ENCODE data around the gene ADGRG7. TPM values are rescaled to one million over a fixed set of nuclear protein-coding genes. Genes with fewer than 3 reads are reported as not detected.
"Not testable (repeated sequence)": the region's sequence is repeated elsewhere in the genome, so short reads cannot be mapped to it uniquely, and the experiment has no call there.

The ADGRG7 gene
- not detected for total RNA-seq
- long read RNA-seq = 0 reads

GRCh38 chr3:100609305-100609704 is at the start of gene ADGRG7:
Gene ADGRG7 (plus strand): TSS chr3:100609601. CDS start chr3:100609857, 256 bp downstream.
- ATAC-seq = no peak
- no peak for DNase-seq
- intact Hi-C loops (cut with micrococcal nuclease) = no loop called here

- DNase-seq (no peak), ATAC-seq (no peak)
- intact Hi-C loops (cut with micrococcal nuclease) = no loop called here
Observed at GRCh38 chr3:100560426-100560825, 49.0 kb upstream of the ADGRG7 start.

- intact Hi-C loops (cut with micrococcal nuclease) = no loop called here
- ATAC-seq = no peak
- no peak for DNase-seq
Observed at GRCh38 chr3:100561459-100562158, 47.8 kb upstream of the ADGRG7 start.

GRCh38 chr3:100562224-100562857 is 47.1 kb upstream of the ADGRG7 start:
- no peak for ATAC-seq
- DNase-seq = no peak
- intact Hi-C loops (cut with micrococcal nuclease) = no loop called here

- ATAC-seq (no peak), DNase-seq (no peak)
- intact Hi-C loops (cut with micrococcal nuclease) = no loop called here
Observed at GRCh38 chr3:100563228-100563627, 46.2 kb upstream of the ADGRG7 start.

GRCh38 chr3:100563652-100564211 is 45.7 kb upstream of the ADGRG7 start:
- ATAC-seq (no peak), DNase-seq (no peak)
- intact Hi-C loops (cut with micrococcal nuclease) = no loop called here

GRCh38 chr3:100570811-100571210 is 38.6 kb upstream of the ADGRG7 start:
- ATAC-seq = no peak
- no peak for DNase-seq
- intact Hi-C loops (cut with micrococcal nuclease) = no loop called here

GRCh38 chr3:100574536-100574935 is 34.9 kb upstream of the ADGRG7 start:
- intact Hi-C loops (cut with micrococcal nuclease) = no loop called here
- no peak for DNase-seq
- ATAC-seq = no peak

- DNase-seq (no peak), ATAC-seq (no peak)
- intact Hi-C loops (cut with micrococcal nuclease) = no loop called here
Observed at GRCh38 chr3:100575704-100576103, 33.7 kb upstream of the ADGRG7 start.

- no peak for DNase-seq
- no peak for ATAC-seq
- intact Hi-C loops (cut with micrococcal nuclease) = no loop called here
Observed at GRCh38 chr3:100577382-100578008, 31.9 kb upstream of the ADGRG7 start.

- ATAC-seq (no peak), DNase-seq (no peak)
- intact Hi-C loops (cut with micrococcal nuclease) = no loop called here
Observed at GRCh38 chr3:100578646-100579045, 30.8 kb upstream of the ADGRG7 start.

- ATAC-seq (no peak), DNase-seq (no peak)
- intact Hi-C loops (cut with micrococcal nuclease) = no loop called here
Observed at GRCh38 chr3:100580147-100580546, 29.3 kb upstream of the ADGRG7 start.

GRCh38 chr3:100581650-100582049 is 27.8 kb upstream of the ADGRG7 start:
- intact Hi-C loops (cut with micrococcal nuclease) = no loop called here
- no peak for ATAC-seq
- DNase-seq = no peak

GRCh38 chr3:100582157-100582556 is 27.2 kb upstream of the ADGRG7 start:
- intact Hi-C loops (cut with micrococcal nuclease); DNase-seq; ATAC-seq: not testable (repeated sequence)

GRCh38 chr3:100584101-100584660 is 25.2 kb upstream of the ADGRG7 start:
- no peak for DNase-seq
- no peak for ATAC-seq
- intact Hi-C loops (cut with micrococcal nuclease) = no loop called here

- intact Hi-C loops (cut with micrococcal nuclease) = loop anchor here (5.0 kb wide), 1 partner anchor 755 kb away; no protein-coding TSS in a partner anchor
- ATAC-seq = no peak
- DNase-seq = no peak
Observed at GRCh38 chr3:100586832-100587231, 22.6 kb upstream of the ADGRG7 start.

- no peak for DNase-seq
- intact Hi-C loops (cut with micrococcal nuclease) = loop anchor here (5.0 kb wide), 1 partner anchor 756 kb away; no protein-coding TSS in a partner anchor
- ATAC-seq = no peak
Observed at GRCh38 chr3:100588251-100588650, 21.1 kb upstream of the ADGRG7 start.

GRCh38 chr3:100590114-100590839 is 19.1 kb upstream of the ADGRG7 start:
- intact Hi-C loops (cut with micrococcal nuclease) = loop anchor here (5.0 kb wide), 1 partner anchor 128 kb away; no protein-coding TSS in a partner anchor
- peak; percentile 77 for ATAC-seq
- DNase-seq = no peak

- ATAC-seq (no peak), DNase-seq (no peak)
- intact Hi-C loops (cut with micrococcal nuclease) = loop anchor here (5.0 kb wide), 1 partner anchor 128 kb away; no protein-coding TSS in a partner anchor
Observed at GRCh38 chr3:100590840-100591147, 18.6 kb upstream of the ADGRG7 start.
